GM19468 (cell line): Measurements from ENCODE around the gene ASGR2.
"Not testable (repeated sequence)": the region's sequence is repeated elsewhere in the genome, so short reads cannot be mapped to it uniquely, and the experiment has no call there.

Source experiments
- ATAC-seq: cut with Tn5 transposase; IDR thresholded peaks from one replicate; pipeline ENCODE4 v1.9.1; 2021; ENCODE audit warnings: mild to moderate bottlenecking, moderate library complexity, moderate number of reproducible peaks; ENCODE audit not compliant: unreplicated experiment; ENCODE audit errors: extremely low read depth

The ASGR2 gene

GRCh38 chr17:7127501-7127900 is 12.9 kb upstream of the ASGR2 start:
- ATAC-seq = not testable (repeated sequence)

GRCh38 chr17:7126386-7126785 is 11.8 kb upstream of the ASGR2 start:
- not testable (repeated sequence) for ATAC-seq

- no peak for ATAC-seq
These were observed 10.3 kb upstream of the ASGR2 start for GRCh38 chr17:7124923-7125322.

GRCh38 chr17:7123844-7124243 is 9.2 kb upstream of the ASGR2 start:
- ATAC-seq = no peak

- ATAC-seq = no peak
These were observed 7.8 kb upstream of the ASGR2 start for GRCh38 chr17:7122381-7122780.

- ATAC-seq = not testable (repeated sequence)
These were observed 6.0 kb upstream of the ASGR2 start for GRCh38 chr17:7120635-7121034.

GRCh38 chr17:7120123-7120522 is 5.5 kb upstream of the ASGR2 start:
- no peak for ATAC-seq

- no peak for ATAC-seq
These were observed 4.7 kb upstream of the ASGR2 start for GRCh38 chr17:7119314-7119713.

- no peak for ATAC-seq
These were observed 423 bp upstream of the ASGR2 start for GRCh38 chr17:7114875-7115614.

GRCh38 chr17:7113273-7114071 is 1.1 kb downstream of the ASGR2 start:
- no peak for ATAC-seq

GRCh38 chr17:7112510-7113108 is 2.0 kb downstream of the ASGR2 start:
- ATAC-seq = no peak

GRCh38 chr17:7111784-7112509 is 2.7 kb downstream of the ASGR2 start:
- ATAC-seq = no peak

- ATAC-seq = no peak
These were observed 3.9 kb downstream of the ASGR2 start for GRCh38 chr17:7110617-7111306.

GRCh38 chr17:7109461-7110322 is 4.9 kb downstream of the ASGR2 start:
- ATAC-seq = no peak

- no peak for ATAC-seq
These were observed 5.6 kb downstream of the ASGR2 start for GRCh38 chr17:7108981-7109380.

GRCh38 chr17:7108560-7108925 is 6.1 kb downstream of the ASGR2 start:
- no peak for ATAC-seq

GRCh38 chr17:7107795-7108559 is 6.6 kb downstream of the ASGR2 start:
- no peak for ATAC-seq

GRCh38 chr17:7107012-7107754 is 7.4 kb downstream of the ASGR2 start:
- no peak for ATAC-seq
